Stomach (tissue), 9 donors: Measurements from ENCODE around the gene SLC4A1AP. TPM values are rescaled to one million over a fixed set of nuclear protein-coding genes. Genes with fewer than 3 reads are reported as not detected.

Experiments used
- DNase-seq, 2 donors: peaks; one replicate each; pipeline versions ENCODE4 v3.0.0 to v3.0.0-alpha.2; 2013 to 2019
- H3K27ac ChIP-seq, 5 donors: fragments of 200-600 bp in 4 of 5; sonication (generic) in 4 of 5; one replicate each; pipeline ENCODE4 v1.5.1; 2013 to 2019; ENCODE audit warnings: mild to moderate bottlenecking in 1 of 5, moderate library complexity in 1 of 5
- H3K27me3 ChIP-seq, 3 donors: fragments of 200-600 bp; sonication (generic); one replicate each; pipeline ENCODE4 v1.5.1; 2017 to 2019; ENCODE audit warnings: mixed run types in 1 of 3
- H3K36me3 ChIP-seq, 4 donors: fragments of 200-600 bp; sonication (generic); 1 replicate in 3 of 4; 2 replicates in 1 of 4; pipeline ENCODE4 v1.5.1; 2016 to 2019
- H3K4me1 ChIP-seq, 4 donors: fragments of 200-600 bp; sonication (generic); one replicate each; pipeline ENCODE4 v1.5.1; 2016 to 2019
- H3K4me3 ChIP-seq, 4 donors: fragments of 200-600 bp; sonication (generic) in 3 of 4; one replicate each; pipeline ENCODE4 v1.5.1; 2016 to 2019; ENCODE audit warnings: mild to moderate bottlenecking in 1 of 4
- H3K9me3 ChIP-seq, 4 donors: fragments of 200-600 bp; sonication (generic); one replicate each; pipeline ENCODE4 v1.5.1; 2016 to 2019
- EP300 ChIP-seq: sonication (generic); formaldehyde crosslinking; IDR thresholded peaks from one replicate; pipeline ENCODE4 v1.6.1; 2017; ENCODE audit warnings: antibody characterized with exemption
- POLR2A ChIP-seq, 4 donors: fragments of 450-650 bp; IDR thresholded peaks; one replicate each; pipeline ENCODE4 v1.6.1; 2016; ENCODE audit warnings: antibody characterized with exemption in 4 of 4, control low read depth in 2 of 4, mild to moderate bottlenecking in 1 of 4, moderate library complexity in 1 of 4
- POLR2AphosphoS5 ChIP-seq, 3 donors: sonication (generic); formaldehyde crosslinking; IDR thresholded peaks; one replicate each; pipeline ENCODE4 v1.6.1; 2016; ENCODE audit warnings: antibody characterized with exemption in 3 of 3
- WGBS, 5 donors: extraction: QIAGEN DNeasy Blood & Tissue Kit in 3 of 5; methylation state at CpG; one replicate each; pipeline versions ENCODE4 v1.1.5 to v1.1.7; 2013 to 2018; 5-methylcytosine and 5-hydroxymethylcytosine counted together
- intact Hi-C: fragments of 100-400 bp; cut with DNase I; formaldehyde crosslinking; loops from one replicate; pipeline ENCODE4 v1.15.1; 2023; ENCODE audit warnings: low total_unique reads
- polyA plus RNA-seq, 3 donors: library from polyadenylated mRNA; stranded (reverse); fragments of 200-250 nt; gene quantifications; one replicate each; pipeline ENCODE4 v1.2.3, GENCODE V29; 2013
- total RNA-seq, 5 donors: library from RNA; depleted of rRNA; stranded (reverse); fragments of >200 nt; gene quantifications; one replicate each; pipeline versions ENCODE4 v1.1.0 to v1.2.3, GENCODE V29; 2014 to 2016
- TF ChIP-seq, protein P1 (sequence below), 7 experiments: fragments of 450-650 bp in 4 of 7; fragments of 200-600 bp in 3 of 7; sonication (generic) in 3 of 7; IDR thresholded peaks; one replicate each; pipeline ENCODE4 v1.5.1; 2016 to 2019; ENCODE audit warnings: antibody characterized with exemption in 7 of 7, control low read depth in 2 of 7, mild to moderate bottlenecking in 1 of 7
- donor health status: healthy with polysubstance abuse.
- donor health status: Bipolar disorder and iron deficiency.
- donor health status: healthy.

Gene SLC4A1AP
- total and polyA plus RNA-seq, 8 donors, result 11.2 to 58.9 (median 26.0) TPM

DNA sequence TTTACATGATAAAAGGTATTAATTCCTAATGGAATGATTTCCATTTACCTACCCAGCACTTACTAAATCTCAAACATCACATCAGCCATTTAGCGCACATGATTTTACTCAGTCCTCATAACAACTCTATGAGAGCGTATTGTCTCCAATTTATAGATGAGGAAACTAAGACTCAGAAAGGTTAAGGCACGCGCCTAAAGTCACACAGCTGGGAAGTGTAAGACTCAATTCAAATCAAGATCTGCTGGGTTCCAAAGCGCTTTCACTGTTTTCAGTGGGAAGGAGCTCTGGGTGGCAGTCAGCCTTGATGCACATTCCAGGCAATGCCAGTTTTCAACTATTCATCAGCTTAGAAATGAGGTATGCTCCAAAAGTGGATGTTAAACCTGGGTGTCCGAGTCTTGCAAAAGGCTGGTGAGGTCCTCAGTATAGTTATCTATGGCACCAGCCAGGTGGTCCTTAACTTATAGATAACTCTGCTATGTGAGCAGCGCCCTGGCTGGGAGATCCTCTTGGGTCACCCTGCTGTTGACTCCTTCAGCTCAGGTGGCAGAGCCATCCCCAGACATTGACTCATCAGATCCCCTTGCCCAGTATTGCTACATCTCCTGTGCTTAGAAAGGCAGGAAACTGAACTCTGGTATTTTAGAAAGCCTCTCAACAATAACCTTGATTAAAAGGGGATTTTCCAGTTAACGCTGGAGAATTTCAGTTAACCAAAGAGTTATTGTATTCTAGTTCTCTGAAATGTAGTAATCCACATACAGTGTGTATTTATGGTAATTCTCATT lies 47.1 kb downstream of the SLC4A1AP start:
- Histone ChIP-seq H3K27me3 (peaks cover 0 to 9% (median 3%) of the 10 kb centered on the region in 3 donors), H3K27ac (no peak overlapping the region), H3K9me3 (no peaks in the 10 kb centered on the region), H3K4me3 (no peak overlapping the region), H3K4me1 (peaks cover 10 to 25% (median 21%) of the 10 kb centered on the region in 4 donors), H3K36me3 (no peaks in the 10 kb centered on the region)
- no peak for DNase-seq
- 88 to 94% (median 91%) methylated on average over 8 of the region's 8 CpGs for WGBS, 5 donors
- TF ChIP-seq POLR2AphosphoS5 (IDR thresholded peaks at IDR 0.05), result no peak
- intact Hi-C loops, result no loop called here

DNA sequence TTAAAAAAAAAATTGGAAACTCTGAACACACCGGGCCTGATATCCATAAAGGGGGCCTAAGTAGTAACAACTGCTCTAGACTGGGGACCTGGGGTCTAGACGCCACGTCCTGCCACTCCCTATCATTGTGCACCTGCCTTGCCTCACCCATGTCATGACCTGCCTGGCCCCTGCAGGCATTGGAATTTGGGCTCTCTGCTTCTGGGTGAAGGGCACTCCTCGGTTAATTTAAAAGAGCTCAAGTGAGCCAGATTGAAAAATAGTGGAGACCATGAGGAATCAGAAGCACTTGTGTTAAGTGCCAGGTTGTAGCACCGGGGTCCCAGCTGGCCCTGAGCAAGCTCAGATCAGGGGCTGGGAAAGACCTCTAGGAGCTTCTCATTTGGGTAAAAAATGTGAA lies 48.1 kb downstream of the SLC4A1AP start:
- H3K9me3 ChIP-seq, result no peaks in the 10 kb centered on the region
- no peaks in the 10 kb centered on the region for H3K36me3 ChIP-seq
- WGBS, 5 donors, result 65 to 80% (median 72%) methylated on average over 5 of the region's 5 CpGs
- no peak for DNase-seq
- TF ChIP-seq EP300 (no peak), POLR2AphosphoS5 (IDR thresholded peaks at IDR 0.05) (no peak), POLR2A (IDR thresholded peaks at IDR 0.05) (no peak)
- TF ChIP-seq, protein P1, sequence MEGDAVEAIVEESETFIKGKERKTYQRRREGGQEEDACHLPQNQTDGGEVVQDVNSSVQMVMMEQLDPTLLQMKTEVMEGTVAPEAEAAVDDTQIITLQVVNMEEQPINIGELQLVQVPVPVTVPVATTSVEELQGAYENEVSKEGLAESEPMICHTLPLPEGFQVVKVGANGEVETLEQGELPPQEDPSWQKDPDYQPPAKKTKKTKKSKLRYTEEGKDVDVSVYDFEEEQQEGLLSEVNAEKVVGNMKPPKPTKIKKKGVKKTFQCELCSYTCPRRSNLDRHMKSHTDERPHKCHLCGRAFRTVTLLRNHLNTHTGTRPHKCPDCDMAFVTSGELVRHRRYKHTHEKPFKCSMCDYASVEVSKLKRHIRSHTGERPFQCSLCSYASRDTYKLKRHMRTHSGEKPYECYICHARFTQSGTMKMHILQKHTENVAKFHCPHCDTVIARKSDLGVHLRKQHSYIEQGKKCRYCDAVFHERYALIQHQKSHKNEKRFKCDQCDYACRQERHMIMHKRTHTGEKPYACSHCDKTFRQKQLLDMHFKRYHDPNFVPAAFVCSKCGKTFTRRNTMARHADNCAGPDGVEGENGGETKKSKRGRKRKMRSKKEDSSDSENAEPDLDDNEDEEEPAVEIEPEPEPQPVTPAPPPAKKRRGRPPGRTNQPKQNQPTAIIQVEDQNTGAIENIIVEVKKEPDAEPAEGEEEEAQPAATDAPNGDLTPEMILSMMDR (IDR thresholded peaks at IDR 0.05), result no peak
- H3K4me3 ChIP-seq, result no peak overlapping the region
- H3K27me3 ChIP-seq, result peaks cover 0 to 19% (median 3%) of the 10 kb centered on the region in 3 donors
- H3K27ac ChIP-seq, result no peak overlapping the region
- H3K4me1 ChIP-seq, result peaks cover 13 to 22% (median 18%) of the 10 kb centered on the region in 4 donors
- intact Hi-C loops, result no loop called here

DNA sequence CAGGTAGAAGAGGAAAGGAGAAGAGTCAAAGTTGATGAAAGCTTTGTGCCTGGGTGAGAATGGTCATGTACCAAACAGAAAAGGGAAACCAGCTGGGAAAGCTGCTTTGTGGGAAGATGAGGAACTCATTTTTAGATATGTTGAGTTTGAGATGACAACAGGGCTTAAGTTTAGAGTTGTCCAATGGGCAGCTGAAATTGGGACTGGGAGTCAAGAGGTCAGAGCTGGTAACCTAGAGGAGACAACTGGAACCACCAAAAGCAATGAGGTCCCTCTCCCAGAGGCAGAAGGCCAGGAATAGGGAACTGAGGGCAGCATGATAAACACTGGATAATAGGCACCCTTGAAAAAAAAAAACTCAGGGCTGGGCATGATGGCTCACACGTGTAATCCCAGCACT lies 48.8 kb downstream of the SLC4A1AP start:
- H3K9me3 ChIP-seq, result no peaks in the 10 kb centered on the region
- 63 to 83% (median 67%) methylated on average over 1 of the region's 1 CpG for WGBS, 5 donors
- H3K36me3 ChIP-seq, result no peaks in the 10 kb centered on the region
- no peak for DNase-seq
- H3K4me1 ChIP-seq, result peaks cover 9 to 19% (median 17%) of the 10 kb centered on the region in 4 donors
- H3K4me3 ChIP-seq, result no peak overlapping the region
- TF ChIP-seq EP300 (no peak), POLR2A (IDR thresholded peaks at IDR 0.05) (no peak), POLR2AphosphoS5 (IDR thresholded peaks at IDR 0.05) (no peak)
- TF ChIP-seq, protein P1 (IDR thresholded peaks at IDR 0.05), result no peak
- H3K27ac ChIP-seq, result no peak overlapping the region
- intact Hi-C loops, result no loop called here
- peaks cover 0 to 19% (median 3%) of the 10 kb centered on the region in 3 donors for H3K27me3 ChIP-seq

DNA sequence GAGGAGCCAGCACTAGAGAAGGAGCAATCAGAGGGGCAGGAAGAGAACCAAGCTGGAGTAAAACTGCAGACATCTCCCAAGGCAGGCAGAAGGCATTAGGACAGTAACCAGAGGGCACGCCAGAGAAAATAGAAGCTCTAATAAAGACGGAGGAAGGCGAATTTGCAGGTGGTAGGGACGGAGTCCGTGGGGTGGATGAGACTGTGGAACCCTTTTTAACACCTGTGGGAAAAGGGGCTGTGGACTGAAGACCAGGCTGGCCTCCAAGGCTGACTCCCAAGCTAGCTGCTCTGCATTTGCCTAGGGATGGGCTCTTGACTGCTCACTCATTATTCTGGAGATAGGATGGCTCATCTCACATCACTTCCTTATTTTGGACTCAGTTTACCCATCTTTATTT lies 49.5 kb downstream of the SLC4A1AP start:
- H3K9me3 ChIP-seq, result no peaks in the 10 kb centered on the region
- H3K4me1 ChIP-seq, result peaks cover 9 to 19% (median 17%) of the 10 kb centered on the region in 4 donors
- H3K36me3 ChIP-seq, result no peaks in the 10 kb centered on the region
- intact Hi-C loops, result no loop called here
- no peak overlapping the region for H3K27ac ChIP-seq
- WGBS, 5 donors, result 91 to 99% (median 97%) methylated on average over 5 of the region's 5 CpGs
- DNase-seq, result no peak
- peaks cover 0 to 19% (median 3%) of the 10 kb centered on the region in 3 donors for H3K27me3 ChIP-seq
- TF ChIP-seq POLR2AphosphoS5 (IDR thresholded peaks at IDR 0.05) (no peak), EP300 (no peak), POLR2A (IDR thresholded peaks at IDR 0.05) (no peak)
- TF ChIP-seq, protein P1 (IDR thresholded peaks at IDR 0.05), result no peak
- H3K4me3 ChIP-seq, result no peak overlapping the region

DNA sequence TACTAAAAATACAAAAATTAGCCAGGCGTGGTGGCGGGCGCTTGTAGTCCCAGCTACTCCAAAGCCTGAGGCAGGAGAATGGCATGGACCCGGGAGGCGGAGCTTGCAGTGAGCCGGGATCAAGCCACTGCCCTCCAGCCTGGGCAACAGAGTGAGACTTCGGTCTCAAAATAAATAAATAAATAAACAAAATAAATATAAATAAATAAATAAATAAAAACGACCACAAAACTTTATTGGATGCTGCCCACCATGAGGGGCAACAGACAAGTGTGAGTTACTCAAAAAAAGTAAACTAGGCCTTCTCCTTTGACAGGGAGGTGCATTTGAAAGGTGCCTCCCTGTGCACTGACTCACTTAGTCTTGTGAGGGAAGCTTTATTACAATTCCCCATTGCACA lies 50.4 kb downstream of the SLC4A1AP start:
- intact Hi-C loops, result no loop called here
- TF ChIP-seq EP300 (no peak), POLR2AphosphoS5 (IDR thresholded peaks at IDR 0.05) (no peak), POLR2A (IDR thresholded peaks at IDR 0.05) (no peak)
- TF ChIP-seq, protein P1 (IDR thresholded peaks at IDR 0.05), result no peak
- DNase-seq, result no peak
- peak overlapping the region in 1 of 5 donors; percentile 84 for H3K27ac ChIP-seq
- 90 to 95% (median 92%) methylated on average over 8 of the region's 8 CpGs for WGBS, 5 donors
- no peaks in the 10 kb centered on the region for H3K9me3 ChIP-seq
- H3K36me3 ChIP-seq, result no peaks in the 10 kb centered on the region
- H3K4me3 ChIP-seq, result no peak overlapping the region
- peaks cover 0 to 19% (median 3%) of the 10 kb centered on the region in 3 donors for H3K27me3 ChIP-seq
- H3K4me1 ChIP-seq, result peaks cover 9 to 19% (median 17%) of the 10 kb centered on the region in 4 donors
